ENCODE results near the gene DPP3.
A peak's percentile ranks its signal among the peaks of the same experiment; 100 is the strongest.
"Not testable (repeated sequence)": the region's sequence is repeated elsewhere in the genome, so short reads cannot be mapped to it uniquely, and the experiment has no call there.

Gene DPP3

GRCh38 chr11:66539170-66539869, 59.1 kb downstream of the DPP3 start:
- no peak for DNase-seq

GRCh38 chr11:66539870-66540213, 59.6 kb downstream of the DPP3 start:
- DNase-seq, result no peak

DNA sequence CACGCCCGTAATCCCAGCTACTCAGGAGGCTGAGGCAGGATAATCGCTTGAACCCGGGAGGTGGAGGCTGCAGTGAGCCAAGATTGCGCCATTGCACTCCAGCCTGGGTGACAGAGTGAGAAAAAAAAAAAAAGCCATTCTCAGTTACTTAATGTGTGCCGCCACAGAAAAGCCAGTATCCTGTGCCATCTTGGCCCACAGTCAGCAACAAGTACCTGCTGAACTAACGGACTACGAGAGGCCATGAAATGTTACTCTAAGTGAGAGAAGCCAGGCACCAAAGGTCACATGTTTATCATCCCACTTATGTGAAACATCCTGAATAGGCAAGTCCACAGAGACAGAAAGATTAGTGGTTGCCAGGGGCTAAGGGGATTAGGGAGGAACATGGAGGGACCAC, 60.4 kb downstream of the DPP3 start:
- not testable (repeated sequence) for DNase-seq

DNA sequence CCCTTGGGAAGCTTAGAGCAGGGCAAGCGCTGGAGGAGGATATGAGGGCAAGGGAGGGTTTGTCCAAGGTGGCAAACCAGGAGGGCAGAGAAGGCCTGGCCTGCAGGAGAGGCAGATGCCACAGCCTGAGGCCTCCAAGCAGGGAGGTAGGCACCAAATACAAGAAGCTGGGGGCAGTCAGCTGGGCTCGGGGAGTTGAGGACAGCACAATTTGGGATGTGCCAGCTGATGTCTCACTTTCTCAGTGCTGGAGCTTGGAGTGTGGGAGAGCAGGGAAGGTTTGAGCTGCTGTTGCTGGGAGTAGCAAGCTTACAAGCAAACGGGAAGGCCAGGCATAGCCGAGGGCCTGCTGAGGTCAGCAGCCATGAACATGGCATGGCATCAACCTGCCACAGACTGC, 61.7 kb downstream of the DPP3 start:
- no peak for DNase-seq

DNA sequence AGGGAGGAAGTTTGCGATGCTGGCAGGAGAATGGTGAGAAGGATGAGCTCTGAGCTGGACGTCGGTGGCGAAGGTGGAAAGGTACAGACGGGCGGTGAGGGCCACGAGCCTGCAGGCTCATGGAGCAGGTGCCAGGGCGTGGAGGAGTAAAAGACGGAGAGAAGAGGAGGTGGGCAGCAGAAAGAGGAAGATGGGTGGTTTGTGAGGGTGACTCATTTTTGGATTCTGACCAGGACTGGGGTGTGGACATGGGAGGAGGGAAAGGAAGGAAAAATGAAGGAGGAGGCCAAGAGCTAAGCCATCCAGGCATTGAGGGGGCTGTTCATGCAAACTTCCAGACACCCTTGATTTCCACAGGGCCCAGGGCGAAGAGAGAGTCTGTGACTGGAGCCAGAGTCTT, 62.1 kb downstream of the DPP3 start:
- no peak for DNase-seq

DNA sequence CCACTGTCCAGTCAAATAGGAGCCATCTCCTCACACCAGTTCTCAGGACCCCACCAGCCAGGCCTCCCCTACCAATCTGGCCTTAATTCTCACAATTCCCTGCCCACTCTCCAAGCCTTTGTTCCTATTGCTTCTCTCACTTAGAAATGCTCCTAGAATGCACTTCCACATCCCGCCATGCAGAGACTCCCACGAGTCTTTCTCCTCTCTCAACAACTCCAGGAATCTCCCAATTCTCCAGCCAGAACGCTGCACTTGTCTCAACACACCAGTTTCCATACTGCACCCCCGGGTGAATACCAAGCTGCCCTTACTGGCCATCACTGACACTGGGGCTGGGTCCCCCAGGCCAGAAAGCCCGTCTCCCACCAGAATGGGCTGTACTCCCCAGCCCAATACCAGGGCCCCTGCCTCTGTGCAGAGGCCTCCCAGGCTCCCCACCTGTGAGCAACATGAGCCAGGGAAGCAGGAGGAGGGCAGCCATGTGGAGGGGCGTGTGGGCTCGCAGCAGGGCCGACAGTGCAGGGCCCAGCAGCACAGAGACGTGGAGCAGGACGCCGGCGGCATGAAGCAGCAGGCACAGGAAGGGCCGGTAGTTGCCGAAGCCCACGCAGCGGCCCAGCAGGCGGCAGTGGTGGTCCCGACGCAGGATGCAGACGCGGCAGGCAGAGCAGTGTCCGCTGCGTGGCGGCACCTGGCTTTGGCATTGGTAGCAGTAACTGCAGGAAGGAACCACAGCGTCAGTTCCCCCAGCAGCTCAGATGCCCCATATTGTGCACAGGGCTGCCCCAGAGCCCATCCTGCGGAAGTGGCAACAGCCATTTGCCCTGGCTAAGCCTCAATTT, 63.3 kb downstream of the DPP3 start:
- DNase-seq, result no peak

DNA sequence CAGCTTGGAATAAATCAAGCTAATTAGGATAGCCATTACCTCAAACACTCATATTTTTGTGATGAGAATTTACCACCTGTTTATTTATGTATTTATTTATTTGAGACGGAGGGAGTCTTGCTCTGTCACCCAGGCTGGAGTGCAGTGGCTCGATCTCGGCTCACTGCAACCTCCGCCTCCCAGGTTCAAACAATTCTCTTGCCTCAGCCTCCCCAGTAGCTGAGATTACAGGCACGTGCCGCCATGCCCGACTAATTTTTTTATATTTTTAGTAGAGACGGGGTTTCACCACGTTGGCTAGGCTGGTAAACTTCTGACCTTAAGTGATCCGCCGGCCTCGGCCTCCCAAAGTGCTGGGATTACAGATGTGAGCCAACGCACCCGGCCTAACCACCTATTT, 64.7 kb downstream of the DPP3 start:
- not testable (repeated sequence) for DNase-seq

GRCh38 chr11:66545701-66546367, 65.6 kb downstream of the DPP3 start, which contains the start of gene ZDHHC24:
TSS of gene ZDHHC24 (minus strand) at chr11:66546048. CDS start at chr11:66546003, 45 bp downstream.
- DNase-seq, result peak; percentile 86

DNA sequence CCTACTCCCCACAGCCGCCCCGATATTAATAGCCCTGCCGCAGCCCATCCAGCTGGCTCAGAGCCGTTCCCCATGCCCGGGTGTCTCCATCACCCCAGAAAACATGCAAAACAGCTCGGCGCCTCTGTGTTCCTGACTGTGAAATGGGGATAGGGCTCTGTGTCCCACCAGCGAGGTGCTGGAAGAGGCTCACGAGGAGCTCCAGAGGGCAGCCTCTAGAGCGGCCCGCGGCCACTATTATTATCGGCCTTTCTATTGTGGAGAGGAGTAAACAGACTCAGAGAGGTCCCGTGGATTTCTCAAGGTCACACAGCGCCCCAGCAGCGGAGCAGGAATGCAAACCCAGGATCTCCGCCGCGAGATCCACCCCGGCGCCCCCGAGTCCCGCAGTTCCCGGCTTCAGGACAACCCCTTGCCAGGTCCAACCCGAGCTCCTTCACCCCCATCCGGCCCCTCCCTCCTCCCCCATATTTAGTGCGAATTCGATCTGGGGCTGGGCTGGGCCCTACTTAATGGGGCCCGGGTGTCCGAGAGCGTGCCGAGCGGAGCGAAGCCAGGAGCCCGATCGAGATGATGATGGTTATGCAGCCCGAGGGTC, 66.2 kb downstream of the DPP3 start, which contains the start of gene ACTN3:
TSS of gene ACTN3 (plus strand) at position 536 of the 598 bp plus-strand sequence. CDS start at position 571, 35 bp downstream.
- no peak for DNase-seq

DNA sequence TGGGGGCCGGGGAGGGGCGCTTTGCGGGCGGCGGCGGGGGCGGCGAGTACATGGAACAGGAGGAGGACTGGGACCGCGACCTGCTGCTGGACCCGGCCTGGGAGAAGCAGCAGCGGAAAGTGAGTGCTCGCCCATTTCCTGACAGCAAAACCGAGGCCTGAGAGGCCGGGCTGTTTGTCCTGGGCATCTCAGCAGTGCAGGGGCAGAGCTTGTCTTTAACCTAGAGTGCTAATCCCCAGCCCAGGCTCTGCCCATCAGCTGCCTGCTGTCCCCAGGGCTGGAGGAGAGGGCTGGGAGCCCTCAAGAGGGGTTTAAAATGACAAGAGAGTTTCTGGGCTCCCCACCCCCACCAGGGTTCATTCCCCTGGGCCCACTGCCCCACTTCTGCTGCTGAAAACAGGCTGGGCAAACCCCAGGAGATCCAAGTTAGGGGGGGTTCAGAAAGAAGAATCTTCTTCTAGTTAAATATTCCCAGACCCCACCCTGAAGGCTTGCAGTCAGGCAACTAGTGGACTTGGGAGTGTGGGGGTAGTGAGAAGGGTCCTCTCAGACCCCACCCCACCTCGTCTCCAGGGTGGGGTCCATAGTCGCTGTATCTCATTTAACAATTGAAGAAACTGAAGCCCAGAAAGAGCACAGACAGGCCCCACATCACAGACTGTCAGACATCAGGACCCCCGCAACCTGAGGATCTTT, 66.9 kb downstream of the DPP3 start:
- DNase-seq, result no peak

- no peak for DNase-seq
Measured at GRCh38 chr11:66547662-66548009, 67.4 kb downstream of the DPP3 start.

DNA sequence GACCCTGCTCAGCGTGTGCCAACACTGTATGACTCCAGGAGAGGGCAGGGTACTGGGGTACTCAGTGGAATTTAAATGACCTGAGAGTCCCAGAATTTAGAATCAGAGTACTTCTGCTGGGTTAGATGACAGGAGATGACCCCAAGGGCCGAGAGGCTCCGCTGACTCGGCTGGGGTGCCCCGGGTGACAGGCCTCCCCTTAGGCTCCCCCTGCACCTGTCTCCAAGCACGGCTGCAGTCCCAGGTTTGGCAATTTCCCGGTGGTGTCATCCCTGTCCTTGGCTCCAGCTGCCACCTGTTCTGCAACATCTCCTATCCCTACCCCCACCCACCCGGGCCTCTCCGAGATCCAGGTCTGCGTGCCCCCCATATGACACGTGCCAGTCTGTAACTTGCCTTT, 67.8 kb downstream of the DPP3 start:
- no peak for DNase-seq

DNA sequence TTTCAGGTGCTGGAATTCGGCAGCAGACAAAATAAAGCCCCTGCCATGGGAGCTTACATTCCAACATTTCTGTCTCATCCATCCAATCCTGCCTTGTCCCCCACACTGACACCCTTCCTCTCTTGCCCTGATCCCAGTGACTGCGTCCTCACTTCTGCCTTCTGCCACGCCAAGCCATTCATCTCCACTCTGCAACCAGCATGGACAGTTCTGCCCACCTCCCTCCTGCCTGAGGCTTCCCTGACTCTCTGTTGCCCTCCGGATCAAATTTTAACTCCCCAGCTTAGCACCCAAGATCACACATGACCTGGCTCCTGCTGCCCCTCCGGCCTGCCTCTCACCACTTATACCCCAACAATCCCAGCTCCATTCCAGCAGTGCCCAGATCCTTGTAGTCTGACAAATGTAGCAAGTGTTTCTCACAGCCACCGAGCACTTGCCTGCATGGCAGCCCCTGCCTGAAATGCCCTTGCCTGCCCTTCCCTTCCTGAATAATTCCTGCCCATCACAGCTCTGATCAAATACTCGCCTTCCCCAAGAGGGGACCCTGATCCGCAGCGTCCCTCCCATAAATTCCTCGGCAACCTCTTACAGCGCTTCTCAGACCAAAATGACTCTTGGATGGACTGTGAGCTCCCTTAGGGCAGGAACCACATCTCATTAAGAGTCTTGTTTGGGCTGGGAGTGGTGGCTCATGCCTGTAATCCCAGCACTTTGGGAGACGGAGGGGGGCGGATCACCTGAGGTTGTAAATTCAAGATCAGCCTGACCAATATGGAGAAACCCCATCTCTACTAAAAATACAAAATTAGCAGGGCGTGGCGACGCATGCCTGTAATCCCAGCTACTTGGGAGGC, 68.8 kb downstream of the DPP3 start:
- no peak for DNase-seq

GRCh38 chr11:66549696-66550095, 69.5 kb downstream of the DPP3 start:
- DNase-seq, result no peak

DNA sequence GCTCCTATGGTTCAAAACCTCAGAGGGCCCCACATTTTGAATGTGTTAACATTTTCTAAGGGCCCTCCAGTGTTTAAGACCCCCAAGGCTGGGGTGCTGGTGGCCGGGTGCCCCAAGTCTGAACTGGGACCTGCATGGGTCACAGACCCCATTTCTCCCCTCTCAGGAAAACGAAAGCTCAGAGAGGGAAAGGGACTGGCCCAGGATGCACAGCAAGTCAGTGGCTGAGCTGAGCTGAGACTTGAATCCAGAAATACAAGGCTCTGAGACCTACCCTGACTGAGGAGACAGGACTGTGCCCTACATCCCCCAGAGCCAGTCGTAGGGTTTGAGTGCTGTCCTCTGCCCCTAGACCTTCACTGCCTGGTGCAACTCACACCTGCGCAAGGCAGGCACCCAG, 70.7 kb downstream of the DPP3 start:
- DNase-seq, result no peak

- no peak for DNase-seq
Measured at GRCh38 chr11:66554602-66555001, 74.4 kb downstream of the DPP3 start.

- no peak for DNase-seq
Measured at GRCh38 chr11:66555416-66555815, 75.2 kb downstream of the DPP3 start.

- no peak for DNase-seq
Measured at GRCh38 chr11:66556086-66556485, 75.9 kb downstream of the DPP3 start.

DNA sequence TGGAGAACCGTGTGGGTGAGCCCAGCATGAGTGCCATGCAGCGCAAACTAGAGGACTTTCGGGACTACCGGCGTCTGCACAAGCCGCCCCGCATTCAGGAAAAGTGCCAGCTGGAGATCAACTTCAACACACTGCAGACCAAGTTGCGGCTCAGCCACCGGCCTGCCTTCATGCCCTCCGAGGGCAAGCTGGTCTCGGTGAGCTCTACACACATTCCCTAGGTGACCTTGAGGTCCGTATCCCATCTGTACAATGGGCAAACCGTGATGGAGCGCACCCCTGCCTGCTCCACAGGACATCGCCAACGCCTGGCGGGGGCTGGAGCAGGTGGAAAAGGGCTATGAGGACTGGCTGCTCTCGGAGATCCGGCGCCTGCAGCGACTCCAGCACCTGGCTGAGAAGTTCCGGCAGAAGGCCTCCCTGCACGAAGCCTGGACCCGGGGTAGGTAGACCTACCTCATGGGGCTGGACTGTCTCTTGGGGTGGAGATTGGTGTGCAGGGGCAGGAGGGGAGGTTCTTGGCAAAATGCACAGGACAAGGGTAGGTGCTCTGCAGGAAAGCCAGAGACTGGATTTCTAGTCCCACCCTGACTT, 77.6 kb downstream of the DPP3 start:
- no peak for DNase-seq

Measured in NCI-H446 treated with DMSO at 0.1 percent for 48 hours (cell line).